ENCODE data around the gene DSCAM.

DNA sequence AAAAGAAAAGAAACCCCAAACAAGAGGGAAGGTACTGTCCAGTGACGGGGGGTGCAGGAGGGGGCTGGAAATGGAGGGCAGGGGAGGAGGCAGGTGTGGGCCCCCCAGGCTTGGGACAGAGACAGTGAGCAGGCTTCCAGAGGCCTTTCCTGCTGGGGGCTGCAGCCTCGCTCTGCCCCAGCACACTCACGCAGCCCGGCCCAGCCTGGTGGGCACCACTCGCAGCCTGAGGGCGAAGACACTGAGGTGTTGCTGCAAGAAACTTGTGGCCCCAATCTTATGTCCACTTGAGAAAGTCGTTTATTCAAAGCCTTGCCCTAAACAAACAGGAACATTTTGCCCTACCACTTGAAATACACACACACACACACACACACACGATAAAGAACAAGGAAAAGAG, 705.3 kb downstream of the DSCAM start:
- TF ChIP-seq, protein P1, sequence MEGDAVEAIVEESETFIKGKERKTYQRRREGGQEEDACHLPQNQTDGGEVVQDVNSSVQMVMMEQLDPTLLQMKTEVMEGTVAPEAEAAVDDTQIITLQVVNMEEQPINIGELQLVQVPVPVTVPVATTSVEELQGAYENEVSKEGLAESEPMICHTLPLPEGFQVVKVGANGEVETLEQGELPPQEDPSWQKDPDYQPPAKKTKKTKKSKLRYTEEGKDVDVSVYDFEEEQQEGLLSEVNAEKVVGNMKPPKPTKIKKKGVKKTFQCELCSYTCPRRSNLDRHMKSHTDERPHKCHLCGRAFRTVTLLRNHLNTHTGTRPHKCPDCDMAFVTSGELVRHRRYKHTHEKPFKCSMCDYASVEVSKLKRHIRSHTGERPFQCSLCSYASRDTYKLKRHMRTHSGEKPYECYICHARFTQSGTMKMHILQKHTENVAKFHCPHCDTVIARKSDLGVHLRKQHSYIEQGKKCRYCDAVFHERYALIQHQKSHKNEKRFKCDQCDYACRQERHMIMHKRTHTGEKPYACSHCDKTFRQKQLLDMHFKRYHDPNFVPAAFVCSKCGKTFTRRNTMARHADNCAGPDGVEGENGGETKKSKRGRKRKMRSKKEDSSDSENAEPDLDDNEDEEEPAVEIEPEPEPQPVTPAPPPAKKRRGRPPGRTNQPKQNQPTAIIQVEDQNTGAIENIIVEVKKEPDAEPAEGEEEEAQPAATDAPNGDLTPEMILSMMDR (IDR thresholded peaks at IDR 0.05; ENCODE audit: insufficient read depth, low read length) = no peak
- no peak for TF ChIP-seq POLR2AphosphoS5 (IDR thresholded peaks at IDR 0.05; ENCODE audit: low read depth)
